Caco-2 (cell line): ENCODE results near the gene UBXN2A. TPM values are rescaled to one million over a fixed set of nuclear protein-coding genes. Genes with fewer than 3 reads are reported as not detected.
"Not testable (repeated sequence)": the region's sequence is repeated elsewhere in the genome, so short reads cannot be mapped to it uniquely, and the experiment has no call there.

Experiments
- BruUV-seq: library from RNA; stranded (reverse); fragments of 400-500 nt; replicated peaks from 2 replicates; lab custom pipeline; 2021; lab: Mats Ljungman, UMichigan
- CTCF ChIA-PET: fragments of 300-600 bp; sonication (Branson Sonifier 250); formaldehyde crosslinking; loops from one replicate; lab custom pipeline; 2022; ENCODE audit warnings: antibody characterized with exemption; lab: Charles Lee
- POLR2A ChIA-PET: fragments of 300-600 bp; sonication (Branson Sonifier 250); formaldehyde crosslinking; loops from one replicate; lab custom pipeline; 2022; ENCODE audit warnings: antibody characterized with exemption; lab: Charles Lee
- DNase-seq, 2 experiments: peaks; one replicate each; pipeline versions ENCODE4 v3.0.0 to v3.0.0-alpha.2; 2020 to 2022
- H3K27me3 ChIP-seq: replicated peaks from 2 replicates; pipeline ENCODE4 v1.6.0; 2011; ENCODE audit warnings: low read length; ENCODE audit not compliant: control insufficient read depth, insufficient read depth
- H3K36me3 ChIP-seq: 2 replicates; pipeline ENCODE4 v1.5.1; 2011; ENCODE audit warnings: low read length; ENCODE audit not compliant: control insufficient read depth, insufficient read depth
- H3K4me1 ChIP-seq: fragments of 250-450 bp; sonication (Bioruptor Pico); 2 replicates; pipeline ENCODE4 v1.5.1; 2020; ENCODE audit warnings: mild to moderate bottlenecking
- H3K4me3 ChIP-seq: 2 replicates; pipeline ENCODE4 v1.5.1; 2011; ENCODE audit warnings: low read depth, mild to moderate bottlenecking, control low read depth, low read length
- H3K9me3 ChIP-seq: fragments of 250-450 bp; sonication (Bioruptor Pico); 2 replicates; pipeline ENCODE4 v1.5.1; 2020; ENCODE audit warnings: mild to moderate bottlenecking, moderate library complexity
- H3K27ac Mint-ChIP-seq: one replicate; pipeline ENCODE4 v1.8.0; 2022; ENCODE audit warnings: mixed read lengths; ENCODE audit not compliant: unreplicated experiment
- H3K27me3 Mint-ChIP-seq: one replicate; pipeline ENCODE4 v1.8.0; 2022; ENCODE audit warnings: mixed read lengths; ENCODE audit not compliant: insufficient read depth, unreplicated experiment
- H3K36me3 Mint-ChIP-seq: one replicate; pipeline ENCODE4 v1.8.0; 2022; ENCODE audit warnings: mild to moderate bottlenecking, mixed read lengths; ENCODE audit not compliant: insufficient read depth, unreplicated experiment
- H3K4me1 Mint-ChIP-seq: one replicate; pipeline ENCODE4 v1.8.0; 2022; ENCODE audit warnings: low read depth, mixed read lengths; ENCODE audit not compliant: unreplicated experiment
- H3K4me3 Mint-ChIP-seq: one replicate; pipeline ENCODE4 v1.8.0; 2022; ENCODE audit warnings: mild to moderate bottlenecking, moderate library complexity, mixed read lengths; ENCODE audit not compliant: unreplicated experiment
- H3K9me3 Mint-ChIP-seq: one replicate; pipeline ENCODE4 v1.8.0; 2022; ENCODE audit warnings: mixed read lengths; ENCODE audit not compliant: unreplicated experiment
- intact Hi-C: fragments of 100-400 bp; cut with micrococcal nuclease; formaldehyde crosslinking; loops from one replicate; pipeline ENCODE4 v1.10.0; 2022; ENCODE audit not compliant: unreplicated experiment
- total RNA-seq: library from RNA; stranded (reverse); gene quantifications from 2 replicates; pipeline ENCODE4 v1.2.3, GENCODE V29; 2022
- TF ChIP-seq, protein P1 (sequence below), 2 experiments: fragments of 200-600 bp in 1 of 2; IDR thresholded peaks; 1 replicate in 1 of 2; 2 replicates in 1 of 2; pipeline versions ENCODE4 v1.5.1 to v1.8.0; 2011 to 2022; ENCODE audit warnings: antibody characterized with exemption in 1 of 2, control low read depth in 1 of 2, inconsistent platforms in 1 of 2, low read depth in 1 of 2, low read length in 1 of 2, mild to moderate bottlenecking in 1 of 2, moderate library complexity in 1 of 2; ENCODE audit not compliant: insufficient read depth in 1 of 2, severe bottlenecking in 1 of 2, unreplicated experiment in 1 of 2

UBXN2A gene
- total RNA-seq, 1 experiment from 2014 or later: 22.0 TPM

GRCh38 chr2:23944527-23944926, 4.3 kb downstream of the UBXN2A start:
- Mint-ChIP-seq H3K36me3 (peaks cover 17% of the 10 kb centered on the region), H3K27me3 (no peaks in the 10 kb centered on the region), H3K4me3 (no peak overlapping the region), H3K27ac (no peak overlapping the region), H3K9me3 (no peaks in the 10 kb centered on the region), H3K4me1 (peaks cover 13% of the 10 kb centered on the region)
- Histone ChIP-seq H3K4me1 (peaks cover 5% of the 10 kb centered on the region), H3K36me3 (no peaks in the 10 kb centered on the region), H3K27me3 (no peaks in the 10 kb centered on the region), H3K9me3 (no peaks in the 10 kb centered on the region), H3K4me3 (no peak overlapping the region)
- DNase-seq: no peak
- BruUV-seq: no TSS peak
- TF ChIP-seq, protein P1, sequence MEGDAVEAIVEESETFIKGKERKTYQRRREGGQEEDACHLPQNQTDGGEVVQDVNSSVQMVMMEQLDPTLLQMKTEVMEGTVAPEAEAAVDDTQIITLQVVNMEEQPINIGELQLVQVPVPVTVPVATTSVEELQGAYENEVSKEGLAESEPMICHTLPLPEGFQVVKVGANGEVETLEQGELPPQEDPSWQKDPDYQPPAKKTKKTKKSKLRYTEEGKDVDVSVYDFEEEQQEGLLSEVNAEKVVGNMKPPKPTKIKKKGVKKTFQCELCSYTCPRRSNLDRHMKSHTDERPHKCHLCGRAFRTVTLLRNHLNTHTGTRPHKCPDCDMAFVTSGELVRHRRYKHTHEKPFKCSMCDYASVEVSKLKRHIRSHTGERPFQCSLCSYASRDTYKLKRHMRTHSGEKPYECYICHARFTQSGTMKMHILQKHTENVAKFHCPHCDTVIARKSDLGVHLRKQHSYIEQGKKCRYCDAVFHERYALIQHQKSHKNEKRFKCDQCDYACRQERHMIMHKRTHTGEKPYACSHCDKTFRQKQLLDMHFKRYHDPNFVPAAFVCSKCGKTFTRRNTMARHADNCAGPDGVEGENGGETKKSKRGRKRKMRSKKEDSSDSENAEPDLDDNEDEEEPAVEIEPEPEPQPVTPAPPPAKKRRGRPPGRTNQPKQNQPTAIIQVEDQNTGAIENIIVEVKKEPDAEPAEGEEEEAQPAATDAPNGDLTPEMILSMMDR (IDR thresholded peaks at IDR 0.05; ENCODE audit: insufficient read depth in 1 of 2, low read depth in 1 of 2, low read length in 1 of 2, severe bottlenecking in 1 of 2, unreplicated experiment in 1 of 2): no peak
- ChIA-PET CTCF (no interaction called here), POLR2A (no interaction called here)
- intact Hi-C loops: no loop called here

- Histone ChIP-seq H3K4me1 (peaks cover 5% of the 10 kb centered on the region; the same call in 1 of the 2 replicates), H3K27me3 (no peaks in the 10 kb centered on the region), H3K36me3 (no peaks in the 10 kb centered on the region), H3K9me3 (no peaks in the 10 kb centered on the region), H3K4me3 (no peak overlapping the region)
- H3K27ac Mint-ChIP-seq: no peak overlapping the region
- no peaks in the 10 kb centered on the region for H3K9me3 Mint-ChIP-seq
- POLR2A ChIA-PET: no interaction called here
- BruUV-seq: no TSS peak
- H3K4me1 Mint-ChIP-seq: peaks cover 11% of the 10 kb centered on the region
- no peak overlapping the region for H3K4me3 Mint-ChIP-seq
- no peaks in the 10 kb centered on the region for H3K27me3 Mint-ChIP-seq
- CTCF ChIA-PET: interaction anchor here (0.8 kb wide), 1 partner anchor 18 kb away, joined by 3 read pairs; the partner anchor contains the start of gene ATAD2B
- peaks cover 14% of the 10 kb centered on the region for H3K36me3 Mint-ChIP-seq
- no peak for DNase-seq
- intact Hi-C loops: no loop called here
- TF ChIP-seq, protein P1 (IDR thresholded peaks at IDR 0.05; ENCODE audit: insufficient read depth in 1 of 2, low read depth in 1 of 2, low read length in 1 of 2, severe bottlenecking in 1 of 2, unreplicated experiment in 1 of 2): no peak
These were observed 4.7 kb downstream of the UBXN2A start for GRCh38 chr2:23944976-23945375.

GRCh38 chr2:23947350-23947749, 7.1 kb downstream of the UBXN2A start:
- no peak for DNase-seq
- ChIA-PET POLR2A (no interaction called here), CTCF (no interaction called here)
- Histone ChIP-seq H3K27me3 (no peaks in the 10 kb centered on the region), H3K4me3 (no peak overlapping the region), H3K36me3 (no peaks in the 10 kb centered on the region), H3K9me3 (no peaks in the 10 kb centered on the region), H3K4me1 (no peaks in the 10 kb centered on the region)
- Mint-ChIP-seq H3K4me3 (no peak overlapping the region), H3K36me3 (peaks cover 8% of the 10 kb centered on the region), H3K27ac (no peak overlapping the region), H3K9me3 (no peaks in the 10 kb centered on the region), H3K27me3 (no peaks in the 10 kb centered on the region), H3K4me1 (peaks cover under 1% of the 10 kb centered on the region)
- intact Hi-C loops: no loop called here
- TF ChIP-seq, protein P1 (IDR thresholded peaks at IDR 0.05; ENCODE audit: insufficient read depth in 1 of 2, low read depth in 1 of 2, low read length in 1 of 2, severe bottlenecking in 1 of 2, unreplicated experiment in 1 of 2): no peak
- no TSS peak for BruUV-seq

GRCh38 chr2:23952558-23952957, 12.3 kb downstream of the UBXN2A start:
- BruUV-seq, H3K36me3 Mint-ChIP-seq, H3K9me3 ChIP-seq, H3K27me3 Mint-ChIP-seq, H3K27ac Mint-ChIP-seq, intact Hi-C loops, H3K4me1 ChIP-seq, H3K4me3 ChIP-seq, H3K27me3 ChIP-seq, H3K9me3 Mint-ChIP-seq, H3K36me3 ChIP-seq, H3K4me1 Mint-ChIP-seq, H3K4me3 Mint-ChIP-seq, DNase-seq: not testable (repeated sequence)
- POLR2A ChIA-PET: interaction anchor here (1.2 kb wide), 1 partner anchor 25 kb away, joined by 3 read pairs; no protein-coding TSS in a partner anchor
- CTCF ChIA-PET: interaction anchor here (0.7 kb wide), 1 partner anchor 26 kb away, joined by 6 read pairs; no protein-coding TSS in a partner anchor
